ENCODE results near the gene MAP3K12.
A peak's percentile ranks its signal among the peaks of the same experiment; 100 is the strongest.

Gene MAP3K12

DNA sequence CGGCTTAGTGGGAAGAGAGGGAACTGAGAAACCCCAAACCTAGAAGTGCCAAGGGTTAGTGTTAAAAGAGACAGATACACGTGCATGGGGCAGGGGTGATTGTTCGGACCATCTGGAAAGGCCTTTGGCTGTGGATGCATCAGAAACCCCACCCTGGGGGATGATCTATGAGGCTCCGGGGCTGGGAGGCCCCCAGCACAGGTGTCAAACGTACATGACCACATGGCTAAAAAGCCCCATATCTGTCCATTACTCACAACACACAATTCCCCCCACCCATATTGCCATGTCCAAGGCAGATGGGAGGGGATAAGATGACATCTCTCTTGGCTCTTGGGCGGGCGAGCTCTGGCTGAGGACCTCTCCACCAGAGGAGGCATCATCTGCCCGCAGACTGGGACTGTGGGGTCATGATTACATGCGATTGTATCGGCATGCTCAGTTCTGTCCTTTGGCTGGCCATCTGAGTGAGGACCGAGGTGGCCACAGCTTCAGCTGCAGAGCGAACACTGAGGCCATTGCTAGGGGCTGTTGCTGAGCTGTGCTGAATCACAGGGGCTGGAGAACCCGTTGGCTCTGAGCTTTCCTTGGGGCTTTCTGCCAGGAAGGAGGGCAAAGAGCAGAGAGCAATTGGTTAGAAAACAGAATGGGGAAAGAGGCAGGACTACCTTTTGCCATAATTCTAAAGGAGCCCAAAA is 17.6 kb upstream of the MAP3K12 start:
- TF ChIP-seq, protein P1, sequence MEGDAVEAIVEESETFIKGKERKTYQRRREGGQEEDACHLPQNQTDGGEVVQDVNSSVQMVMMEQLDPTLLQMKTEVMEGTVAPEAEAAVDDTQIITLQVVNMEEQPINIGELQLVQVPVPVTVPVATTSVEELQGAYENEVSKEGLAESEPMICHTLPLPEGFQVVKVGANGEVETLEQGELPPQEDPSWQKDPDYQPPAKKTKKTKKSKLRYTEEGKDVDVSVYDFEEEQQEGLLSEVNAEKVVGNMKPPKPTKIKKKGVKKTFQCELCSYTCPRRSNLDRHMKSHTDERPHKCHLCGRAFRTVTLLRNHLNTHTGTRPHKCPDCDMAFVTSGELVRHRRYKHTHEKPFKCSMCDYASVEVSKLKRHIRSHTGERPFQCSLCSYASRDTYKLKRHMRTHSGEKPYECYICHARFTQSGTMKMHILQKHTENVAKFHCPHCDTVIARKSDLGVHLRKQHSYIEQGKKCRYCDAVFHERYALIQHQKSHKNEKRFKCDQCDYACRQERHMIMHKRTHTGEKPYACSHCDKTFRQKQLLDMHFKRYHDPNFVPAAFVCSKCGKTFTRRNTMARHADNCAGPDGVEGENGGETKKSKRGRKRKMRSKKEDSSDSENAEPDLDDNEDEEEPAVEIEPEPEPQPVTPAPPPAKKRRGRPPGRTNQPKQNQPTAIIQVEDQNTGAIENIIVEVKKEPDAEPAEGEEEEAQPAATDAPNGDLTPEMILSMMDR (IDR thresholded peaks at IDR 0.05; ENCODE audit: low read depth, low read length): no peak

DNA sequence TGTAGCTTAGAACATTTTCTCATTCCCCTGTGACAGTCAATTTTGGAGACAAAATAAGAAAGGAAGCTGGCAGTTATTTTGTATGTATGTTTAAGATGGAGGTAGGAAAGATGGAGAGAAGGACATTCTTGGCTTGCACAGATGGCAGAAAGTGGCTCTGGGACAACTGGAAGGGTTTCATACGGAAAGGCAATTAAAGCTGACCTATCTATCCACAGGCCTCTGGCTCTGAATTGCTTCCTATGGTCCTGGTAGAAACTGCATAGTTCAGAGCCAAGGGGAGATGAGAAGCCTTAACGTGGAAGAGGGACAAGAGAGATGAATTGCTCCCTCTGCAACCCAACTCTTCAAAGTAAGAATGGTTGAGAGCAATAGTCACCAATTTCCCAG is 16.0 kb upstream of the MAP3K12 start:
- TF ChIP-seq, protein P1 (IDR thresholded peaks at IDR 0.05; ENCODE audit: low read depth, low read length): no peak
- H3K4me3 ChIP-seq (ENCODE audit: low read depth, low read length): no peak overlapping the region

More for the DNA sequence above, 17.6 kb upstream of the MAP3K12 start:
- H3K4me3 ChIP-seq (ENCODE audit: low read depth, low read length): no peak overlapping the region

DNA sequence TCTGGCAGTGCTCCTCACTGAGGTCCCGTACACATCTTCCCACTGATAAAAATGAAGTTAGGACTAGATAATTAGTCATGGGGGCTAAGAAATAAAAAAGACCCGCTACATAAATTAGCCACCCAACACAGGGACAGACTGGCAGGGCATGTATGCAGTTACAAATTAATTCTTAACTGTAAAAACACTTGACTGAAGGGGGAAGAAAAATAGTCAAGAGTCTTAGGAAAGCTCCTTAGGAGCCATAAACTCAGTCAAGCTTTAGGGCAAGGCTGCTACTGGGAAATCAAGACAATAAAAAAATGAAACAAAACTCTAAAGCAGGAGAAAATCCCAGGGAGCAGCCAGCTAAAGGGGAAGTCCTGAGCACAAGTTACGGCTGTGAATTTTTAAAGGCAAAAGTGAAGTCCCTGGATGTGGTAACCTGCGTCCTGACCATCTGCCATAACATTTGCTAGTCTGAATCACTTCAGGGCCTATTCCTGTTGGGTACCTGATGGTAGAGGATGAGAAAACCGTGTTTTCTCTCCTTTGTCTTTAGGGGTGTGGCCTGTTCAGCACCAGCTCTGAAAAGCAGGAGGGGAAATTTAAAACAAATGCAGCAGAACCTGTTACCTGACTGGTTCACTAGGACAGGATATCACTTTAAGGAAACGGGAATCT is 15.5 kb upstream of the MAP3K12 start:
- TF ChIP-seq, protein P1 (IDR thresholded peaks at IDR 0.05; ENCODE audit: low read depth, low read length): no peak

DNA sequence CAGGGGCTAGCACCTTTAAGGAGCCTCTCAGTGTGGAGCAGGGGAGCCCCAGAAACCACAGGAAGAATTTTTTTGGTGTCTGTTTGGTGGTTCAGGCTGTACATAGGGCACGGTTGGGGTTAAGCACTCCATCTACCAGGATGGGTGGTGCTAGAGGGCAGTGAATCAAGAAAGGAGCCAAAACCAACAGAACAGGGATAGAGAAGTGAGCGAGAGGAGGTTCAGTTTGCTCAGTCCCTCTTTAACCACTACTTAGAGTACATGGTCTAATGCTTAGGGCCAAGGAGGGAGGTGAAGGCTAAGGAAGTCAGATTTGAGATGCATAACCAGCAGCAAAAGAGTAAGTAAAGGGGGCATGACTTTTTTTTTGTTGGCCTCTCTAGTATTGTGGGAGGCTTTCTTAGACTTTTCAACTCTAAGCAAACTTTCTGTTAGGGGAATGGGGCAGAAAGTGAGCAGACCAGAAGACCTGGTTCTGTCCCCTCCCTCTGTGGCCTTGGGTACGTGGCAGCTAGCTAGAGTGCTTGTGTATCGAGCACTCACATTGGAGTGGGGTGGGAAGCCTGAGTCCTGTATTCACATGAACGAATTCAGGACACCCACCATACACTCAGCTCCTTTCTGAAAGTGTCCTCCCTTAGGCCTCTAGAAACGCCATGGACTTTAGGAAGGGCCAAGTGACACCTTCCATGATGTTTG is 14.6 kb upstream of the MAP3K12 start:
- TF ChIP-seq, protein P1 (IDR thresholded peaks at IDR 0.05; ENCODE audit: low read depth, low read length): no peak
- H3K4me3 ChIP-seq (ENCODE audit: low read depth, low read length): no peak overlapping the region

More for the DNA sequence above, 15.5 kb upstream of the MAP3K12 start:
- no peak overlapping the region for H3K4me3 ChIP-seq (ENCODE audit: low read depth, low read length)

DNA sequence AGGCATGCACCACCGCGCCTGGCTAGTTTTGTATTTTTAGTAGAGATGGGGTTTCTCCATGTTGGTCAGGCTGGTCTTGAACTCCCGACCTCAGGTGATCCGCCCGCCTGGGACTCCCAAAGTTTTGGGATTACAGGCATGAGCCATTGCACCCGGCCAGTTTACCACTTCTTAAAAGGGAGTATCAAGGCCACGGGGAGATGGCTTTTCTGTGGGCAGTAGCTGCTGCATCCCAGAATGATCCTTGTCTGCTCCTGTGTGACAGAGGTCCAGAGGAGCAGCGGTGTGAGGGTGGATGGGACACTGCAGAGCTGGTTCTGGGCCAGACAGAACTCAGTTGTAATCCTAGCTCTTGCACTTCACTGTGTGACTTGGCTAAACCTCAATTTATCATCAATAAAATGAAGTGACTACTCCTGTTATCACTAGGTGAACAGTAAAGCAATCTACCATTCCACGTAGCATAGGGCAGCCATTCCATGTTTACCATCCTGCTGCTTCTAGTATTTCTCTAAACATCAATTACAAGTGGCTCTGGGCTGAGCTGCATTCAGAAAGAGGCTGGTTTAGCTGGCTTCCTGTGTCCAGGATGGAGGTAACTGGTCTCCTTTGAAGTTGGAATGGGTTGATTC is 11.0 kb upstream of the MAP3K12 start:
- TF ChIP-seq, protein P1 (IDR thresholded peaks at IDR 0.05; ENCODE audit: low read depth, low read length): no peak
- no peak overlapping the region for H3K4me3 ChIP-seq (ENCODE audit: low read depth, low read length)

DNA sequence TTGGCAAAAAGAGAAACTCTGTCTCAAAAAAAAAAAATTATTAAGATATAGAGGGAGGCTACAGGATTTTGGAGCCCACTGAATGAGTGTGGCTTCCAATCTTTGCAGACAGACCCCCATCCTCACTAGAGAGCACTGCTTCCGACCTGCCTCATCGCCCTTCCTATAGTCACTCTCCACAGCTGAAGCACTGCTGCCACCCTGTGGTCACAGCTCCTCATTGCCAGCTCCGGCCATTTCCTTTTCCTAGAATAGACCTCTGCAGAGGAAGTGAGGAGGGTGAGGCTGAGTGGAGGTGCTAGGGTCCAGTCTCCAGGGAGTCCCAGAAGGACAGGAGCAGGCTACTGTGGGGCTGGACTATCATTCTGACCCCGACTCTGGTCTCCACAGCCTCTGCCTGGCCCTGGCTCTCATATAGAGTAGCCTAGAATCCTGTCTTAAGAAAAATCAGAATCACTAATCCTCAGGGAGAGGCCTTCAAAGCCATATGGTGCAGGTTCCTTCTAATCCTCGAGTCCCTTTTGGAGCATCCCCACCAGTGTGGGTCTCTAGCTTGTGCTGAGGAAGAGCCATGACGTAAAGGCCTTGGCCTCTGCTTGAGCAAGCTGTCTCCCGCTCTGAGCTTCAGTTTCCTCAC is 9.4 kb upstream of the MAP3K12 start:
- no peak overlapping the region for H3K4me3 ChIP-seq (ENCODE audit: low read depth, low read length)
- TF ChIP-seq, protein P1 (IDR thresholded peaks at IDR 0.05; ENCODE audit: low read depth, low read length): peak; percentile 87
